CD1c-positive myeloid dendritic cell (primary cell): ENCODE results near the gene UBAC2.

ENCODE experiments used
- DNase-seq: peaks from one replicate; pipeline ENCODE4 v3.0.0-alpha.2; 2016; ENCODE audit errors: extremely low spot score

UBAC2 gene, protein sequence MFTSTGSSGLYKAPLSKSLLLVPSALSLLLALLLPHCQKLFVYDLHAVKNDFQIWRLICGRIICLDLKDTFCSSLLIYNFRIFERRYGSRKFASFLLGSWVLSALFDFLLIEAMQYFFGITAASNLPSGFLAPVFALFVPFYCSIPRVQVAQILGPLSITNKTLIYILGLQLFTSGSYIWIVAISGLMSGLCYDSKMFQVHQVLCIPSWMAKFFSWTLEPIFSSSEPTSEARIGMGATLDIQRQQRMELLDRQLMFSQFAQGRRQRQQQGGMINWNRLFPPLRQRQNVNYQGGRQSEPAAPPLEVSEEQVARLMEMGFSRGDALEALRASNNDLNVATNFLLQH

DNA sequence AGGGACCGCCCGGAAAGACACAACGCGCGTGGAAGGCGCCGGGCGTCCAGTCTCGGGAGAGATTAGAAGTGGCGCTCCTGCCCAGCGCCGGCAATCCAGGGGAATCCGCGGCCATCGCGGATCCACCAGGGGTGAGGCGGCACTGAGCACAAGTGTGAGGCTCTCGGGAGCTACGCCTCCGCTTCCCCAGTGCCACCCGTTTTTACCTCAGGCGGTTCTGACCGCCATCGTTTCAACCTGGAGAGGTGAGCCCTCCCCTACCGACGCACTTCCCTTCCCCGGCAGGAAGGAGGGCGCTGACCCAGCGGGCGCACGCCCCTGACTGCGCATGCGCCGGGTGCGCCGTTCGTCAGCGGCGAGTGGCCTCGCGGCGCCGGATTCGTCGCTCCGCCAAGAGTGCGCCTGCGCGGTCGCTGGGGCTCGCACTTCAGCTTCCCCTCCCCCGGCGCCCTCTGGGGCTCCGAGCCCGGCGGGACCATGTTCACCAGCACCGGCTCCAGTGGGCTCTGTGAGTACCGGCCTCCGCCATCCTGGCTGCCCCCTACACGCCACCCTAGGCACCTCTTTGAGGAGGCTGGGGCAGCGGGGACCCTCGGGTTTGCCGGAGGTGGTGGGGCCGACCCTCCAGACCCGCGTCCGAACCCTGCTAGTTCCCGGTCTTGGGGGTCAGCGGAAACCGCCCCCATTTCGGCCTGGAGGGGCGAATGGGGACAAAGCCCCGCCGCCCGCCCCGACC lies at the start of gene UBAC2:
Gene UBAC2, plus strand, starts transcription at position 423 of the 736 bp plus-strand sequence. Its CDS starts 55 bp downstream, at position 478.
- DNase-seq: peak; percentile 99

DNA sequence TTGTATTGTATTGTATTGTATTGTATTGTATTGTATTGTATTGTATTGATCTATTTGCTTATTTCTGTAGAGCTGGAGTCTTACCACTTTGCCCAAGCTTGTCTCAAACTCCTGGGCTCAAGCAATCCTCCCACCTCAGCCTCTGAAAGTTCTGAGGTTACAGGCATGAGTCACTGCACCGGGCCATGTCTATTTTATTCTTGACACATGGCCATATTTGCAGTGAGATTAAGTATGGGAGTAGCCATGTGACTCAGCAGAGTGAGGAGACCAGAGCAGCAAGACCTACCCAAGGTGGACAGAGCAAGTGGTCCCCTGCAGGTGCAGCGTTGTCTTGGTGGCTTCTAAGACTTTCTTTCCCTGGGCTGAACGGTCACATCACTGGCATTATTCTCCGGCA lies 49.1 kb upstream of the UBAC2 start:
- no peak for DNase-seq

DNA sequence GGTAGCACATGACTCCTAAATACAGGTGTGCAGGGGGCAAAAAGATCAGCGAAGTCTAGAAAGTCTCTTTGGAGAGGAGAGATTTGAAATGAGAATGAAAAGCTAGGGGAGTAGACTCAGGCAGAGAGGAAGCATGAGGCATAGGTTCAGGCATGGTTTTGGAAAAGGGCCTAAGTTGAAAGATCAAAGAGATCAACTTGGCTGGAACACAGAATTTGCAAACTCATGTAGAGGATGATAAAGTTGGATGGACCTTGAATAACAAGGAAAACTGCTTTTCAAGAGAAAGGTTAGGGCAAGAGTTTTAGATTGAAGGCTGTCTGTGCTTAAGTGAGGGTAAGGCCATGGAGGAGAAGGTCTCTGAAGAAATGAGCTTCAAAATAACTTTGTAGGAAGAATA lies 47.4 kb upstream of the UBAC2 start:
- no peak for DNase-seq

DNA sequence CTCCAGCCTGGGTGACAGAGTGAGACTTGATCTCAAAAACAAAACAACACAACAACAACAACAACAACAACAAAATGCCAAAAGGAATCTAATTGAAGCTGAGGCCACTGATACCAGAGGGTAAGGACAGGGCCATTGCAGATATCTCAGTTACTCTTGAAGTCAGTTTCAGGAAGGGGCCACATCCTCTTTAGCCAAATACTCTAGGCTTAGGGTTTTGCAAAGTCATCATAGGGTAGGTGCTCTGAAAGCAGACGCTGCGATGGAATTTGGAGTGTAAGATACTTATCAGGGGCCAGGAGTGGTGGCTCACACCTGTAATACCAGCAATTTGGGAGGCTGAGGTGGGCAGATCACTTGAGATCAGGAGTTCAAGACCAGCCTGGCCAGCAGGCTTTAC lies 46.6 kb upstream of the UBAC2 start:
- peak; percentile 42 for DNase-seq

DNA sequence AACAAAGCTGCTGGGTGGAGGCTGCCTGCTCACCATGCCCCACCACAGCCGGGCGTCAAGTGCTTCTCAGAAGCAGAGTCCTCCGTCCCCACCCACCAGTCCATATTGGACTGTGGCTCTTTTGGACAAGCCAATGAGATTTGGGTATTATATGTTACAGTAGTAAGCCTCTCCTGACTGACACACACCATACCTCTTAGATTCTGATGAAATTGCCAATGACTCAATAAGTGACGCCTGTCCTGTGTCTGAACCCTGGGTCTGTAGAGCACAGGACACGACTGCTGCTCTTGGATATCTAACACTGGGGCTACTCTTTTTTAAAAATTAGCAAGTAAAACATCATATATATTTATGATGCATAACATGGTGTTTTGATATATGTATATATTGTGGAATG lies 44.8 kb upstream of the UBAC2 start:
- DNase-seq: no peak

DNA sequence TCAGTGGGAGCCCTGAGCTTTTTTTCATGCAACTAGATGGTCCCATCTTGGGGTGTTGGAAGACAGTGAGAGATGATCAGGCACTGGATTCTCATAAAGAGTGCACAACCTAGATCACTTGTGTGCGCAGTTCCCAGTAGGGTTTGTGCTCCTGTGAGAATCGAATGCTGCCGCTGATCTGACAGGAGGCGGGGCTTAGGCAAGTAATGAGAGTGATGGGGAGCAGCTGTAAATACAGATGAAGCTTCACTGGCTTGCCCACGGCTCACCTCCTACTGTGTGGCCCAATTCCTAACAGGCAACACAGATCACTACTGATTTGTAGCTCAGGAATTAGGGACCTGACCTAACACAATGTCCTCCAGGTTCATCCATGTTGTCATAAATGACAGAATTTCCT lies 43.6 kb upstream of the UBAC2 start:
- DNase-seq: no peak

DNA sequence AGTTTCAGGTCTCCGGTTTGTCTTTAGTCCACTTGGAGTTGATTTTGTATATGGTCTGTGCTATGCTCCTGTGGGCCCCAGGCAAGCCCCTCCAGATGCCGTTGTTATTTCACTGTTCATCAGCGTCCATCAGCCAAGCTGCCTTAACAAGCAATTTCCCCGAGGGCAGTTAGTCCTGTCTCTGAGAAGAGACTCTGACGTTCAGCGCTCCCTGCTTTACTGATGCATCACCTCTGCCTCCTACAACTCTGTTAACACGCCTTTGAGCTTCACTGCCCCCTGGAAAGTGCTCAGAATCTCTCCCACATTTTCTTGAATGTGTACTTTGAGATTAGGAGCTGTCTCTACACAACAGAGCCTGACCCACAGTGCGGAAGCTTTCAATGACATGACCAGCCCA lies 41.8 kb upstream of the UBAC2 start:
- no peak for DNase-seq

DNA sequence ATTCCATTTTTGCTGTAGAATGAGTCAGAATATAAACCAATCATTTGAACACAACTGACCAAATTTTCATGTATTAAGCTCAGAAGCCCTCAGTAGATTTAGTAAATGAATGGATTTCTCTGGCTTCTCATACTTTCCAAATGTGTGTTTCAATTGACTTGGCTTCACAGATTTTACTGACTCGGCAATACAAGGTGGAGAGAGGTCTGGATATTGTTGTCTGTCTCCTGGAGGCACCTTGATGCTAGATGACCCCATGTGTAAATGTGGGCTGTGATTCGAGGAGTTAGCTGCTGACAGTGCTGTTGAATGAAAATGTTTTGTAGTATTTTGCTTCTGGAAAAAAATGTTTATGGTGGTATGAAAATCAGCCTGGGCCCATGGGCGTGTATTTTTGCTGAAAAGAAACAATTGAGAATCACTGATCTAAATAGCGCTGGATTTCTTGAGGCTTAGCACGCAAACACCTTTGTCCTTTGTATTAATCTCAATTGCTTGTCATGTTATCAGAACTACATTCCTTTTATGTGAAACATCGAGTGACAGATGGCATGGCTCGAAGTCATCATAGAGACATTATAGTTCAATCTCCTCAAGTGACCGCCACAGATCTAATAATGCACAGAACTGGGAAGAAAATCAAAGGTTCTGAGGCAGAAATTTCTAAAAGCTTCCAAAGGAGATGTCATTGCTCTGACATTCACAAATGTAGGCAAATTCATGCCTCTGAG lies 41.2 kb upstream of the UBAC2 start:
- no peak for DNase-seq

DNA sequence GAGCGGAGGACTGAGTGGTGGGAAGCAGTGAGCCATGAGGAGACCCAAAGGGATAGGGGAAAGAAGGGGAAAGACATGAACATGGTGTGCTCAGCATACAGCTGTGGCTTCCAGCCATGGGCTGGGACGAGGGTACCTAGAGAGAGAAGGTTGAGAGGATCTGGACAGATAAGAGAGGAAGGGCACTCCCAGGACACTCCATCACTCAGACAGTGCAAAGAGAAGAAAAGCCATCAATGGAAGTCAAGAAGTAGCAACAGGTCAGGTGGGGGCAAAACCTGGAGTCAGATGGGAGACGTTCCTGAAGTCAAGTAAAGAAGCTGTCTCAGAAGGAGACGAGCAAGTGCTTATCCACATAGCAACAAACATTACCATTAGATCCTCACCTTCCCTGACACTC lies 40.2 kb upstream of the UBAC2 start:
- no peak for DNase-seq

DNA sequence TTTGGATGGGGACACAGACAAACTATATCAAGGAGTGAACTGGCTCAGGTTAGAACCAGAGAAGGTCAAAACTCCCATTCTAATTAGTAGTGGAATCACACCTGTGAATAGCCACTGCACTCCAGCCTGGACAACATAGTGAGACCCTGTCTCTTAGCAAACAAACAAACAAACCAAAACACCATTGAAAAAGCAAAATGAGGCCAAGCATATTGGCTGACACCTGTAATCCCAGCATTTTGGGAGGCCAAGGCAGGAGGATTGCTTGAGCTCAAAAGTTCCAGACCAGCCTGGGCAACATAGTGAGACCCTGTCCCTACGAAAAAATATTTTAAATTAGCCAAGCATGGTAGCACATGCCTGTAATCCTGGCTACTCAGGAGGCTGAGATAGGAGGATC lies 39.1 kb upstream of the UBAC2 start:
- DNase-seq: no peak

DNA sequence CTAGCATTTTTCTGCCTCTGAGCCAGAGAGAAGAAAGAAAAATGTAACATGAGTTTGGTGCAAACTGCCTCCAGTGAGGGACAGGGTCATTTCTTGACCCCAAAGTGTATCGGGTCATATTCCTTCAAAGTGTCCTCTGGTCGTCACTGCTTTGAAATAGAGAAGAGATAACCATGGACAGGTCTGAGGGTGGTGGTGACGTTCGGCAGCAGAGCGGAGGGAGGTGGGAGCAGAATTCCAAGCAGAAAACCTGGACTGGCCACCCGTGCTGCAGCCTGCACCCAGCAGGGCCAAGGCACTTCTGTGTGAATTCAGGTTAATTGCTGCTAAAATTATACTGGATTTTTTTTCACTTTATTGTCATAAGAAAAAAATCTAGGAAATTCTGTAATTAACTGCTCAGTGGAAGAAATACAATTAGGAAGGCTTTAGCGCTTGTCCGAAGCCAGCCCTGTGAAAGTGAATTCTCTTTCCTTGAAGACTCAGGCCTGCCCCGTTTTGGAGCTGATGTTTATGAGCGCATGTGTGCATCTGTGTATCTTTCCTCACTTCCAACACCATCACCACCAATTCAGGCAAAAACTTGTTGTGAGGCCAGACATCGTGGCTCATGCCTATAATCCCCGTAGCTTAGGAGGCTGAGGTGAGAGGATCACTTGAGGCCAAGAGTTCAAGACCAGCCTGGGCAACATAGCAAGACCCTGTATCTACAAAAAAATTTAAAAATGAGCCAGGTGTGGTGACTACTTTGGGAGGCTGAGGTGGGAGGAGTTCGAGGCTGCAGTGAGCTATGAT lies 37.9 kb upstream of the UBAC2 start:
- no peak for DNase-seq

DNA sequence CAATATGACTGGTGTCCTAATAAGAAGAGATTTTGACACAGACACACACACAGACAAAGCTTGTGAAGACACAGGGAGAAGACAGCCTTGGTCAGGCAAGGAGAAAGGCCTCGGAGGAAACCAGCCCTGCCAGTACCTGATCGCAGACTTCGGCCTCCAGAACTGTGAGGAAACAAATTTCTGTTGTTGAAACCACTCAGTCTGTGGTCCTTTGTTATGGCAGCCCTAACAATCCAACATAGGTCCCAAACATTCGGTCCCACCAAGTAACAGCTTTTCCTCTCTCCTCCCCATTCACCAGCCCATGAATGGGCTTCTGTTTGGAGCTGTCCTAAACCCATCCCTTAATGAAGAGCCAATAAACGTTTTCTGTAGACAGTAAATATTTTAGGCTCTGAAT lies 36.4 kb upstream of the UBAC2 start:
- DNase-seq: no peak

DNA sequence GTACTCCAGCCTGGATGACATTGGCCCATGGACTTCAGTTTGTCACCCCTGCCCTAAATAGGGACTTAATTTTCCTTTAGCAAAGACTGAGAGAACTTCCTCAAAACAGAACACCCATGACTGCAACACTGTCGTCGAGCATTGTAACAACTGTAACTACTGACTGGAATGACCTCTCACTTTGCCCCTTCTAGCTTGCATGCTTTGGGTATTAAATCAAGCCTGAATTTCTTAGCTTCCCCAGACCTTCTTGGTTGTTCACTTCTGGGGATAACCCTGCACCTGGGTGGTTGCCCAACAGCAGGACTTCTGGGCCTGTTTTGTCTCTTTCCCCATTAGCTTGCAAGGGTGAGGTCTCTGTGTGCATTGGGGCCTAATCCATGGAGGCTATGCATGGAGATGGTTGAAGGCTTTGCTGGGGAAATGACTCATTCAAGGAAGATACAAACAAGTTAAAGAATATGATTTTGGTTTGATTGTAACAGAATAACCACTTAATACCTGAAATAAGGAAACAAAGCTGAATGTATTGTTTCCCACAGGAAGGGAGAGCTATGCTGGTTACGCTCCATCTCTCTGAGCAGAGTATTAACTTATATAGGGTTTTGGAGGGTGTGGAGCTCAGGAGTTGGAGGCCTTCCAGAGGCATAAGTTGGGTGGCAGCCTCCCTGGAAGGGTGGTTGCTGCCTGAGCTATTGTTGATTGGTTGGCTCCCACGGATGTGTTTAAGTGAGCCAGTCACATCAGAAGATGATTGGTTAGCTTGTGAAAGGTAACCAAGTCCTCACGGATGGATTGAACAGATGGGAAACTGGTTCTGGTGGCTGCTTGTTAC lies 34.7 kb upstream of the UBAC2 start:
- no peak for DNase-seq

DNA sequence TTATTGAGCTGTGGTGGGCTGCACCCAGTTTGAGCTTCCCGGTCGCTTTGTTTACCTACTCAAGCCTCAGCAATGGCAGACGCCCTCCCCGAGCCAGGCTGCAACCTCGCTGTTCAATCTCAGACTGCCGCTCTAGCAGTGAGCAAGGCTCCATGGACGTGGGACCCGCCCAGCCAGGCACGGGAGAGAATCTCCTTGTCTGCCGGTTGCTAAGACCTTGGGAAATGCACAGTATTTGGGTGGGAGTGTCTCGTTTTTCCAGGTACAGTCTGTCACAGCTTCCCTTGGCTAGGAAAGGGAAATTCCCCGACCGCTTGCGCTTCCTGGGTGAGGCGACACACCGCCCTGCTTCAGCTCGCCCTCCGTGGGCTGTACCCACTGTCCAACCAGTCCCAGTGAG lies 27.7 kb upstream of the UBAC2 start:
- no peak for DNase-seq

DNA sequence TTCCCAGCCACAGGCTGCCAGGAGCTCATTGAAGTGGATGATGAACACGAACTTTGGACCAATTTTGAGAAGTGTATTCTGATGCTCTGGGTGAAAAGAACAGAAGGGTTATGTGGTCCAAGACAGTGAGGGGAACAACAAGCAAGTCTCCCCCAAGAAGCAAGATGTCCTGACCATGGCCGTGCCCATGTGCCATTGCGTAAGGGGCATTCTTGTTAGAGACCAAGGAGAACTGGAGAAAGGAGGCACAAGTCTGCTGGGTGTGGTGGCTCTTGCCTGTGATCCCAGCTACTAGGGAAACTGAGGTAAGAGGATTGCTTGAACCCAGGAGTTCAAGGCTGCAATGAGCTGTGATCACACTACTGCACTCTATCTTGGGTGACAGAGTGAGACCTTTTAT lies 27.0 kb upstream of the UBAC2 start:
- DNase-seq: no peak

DNA sequence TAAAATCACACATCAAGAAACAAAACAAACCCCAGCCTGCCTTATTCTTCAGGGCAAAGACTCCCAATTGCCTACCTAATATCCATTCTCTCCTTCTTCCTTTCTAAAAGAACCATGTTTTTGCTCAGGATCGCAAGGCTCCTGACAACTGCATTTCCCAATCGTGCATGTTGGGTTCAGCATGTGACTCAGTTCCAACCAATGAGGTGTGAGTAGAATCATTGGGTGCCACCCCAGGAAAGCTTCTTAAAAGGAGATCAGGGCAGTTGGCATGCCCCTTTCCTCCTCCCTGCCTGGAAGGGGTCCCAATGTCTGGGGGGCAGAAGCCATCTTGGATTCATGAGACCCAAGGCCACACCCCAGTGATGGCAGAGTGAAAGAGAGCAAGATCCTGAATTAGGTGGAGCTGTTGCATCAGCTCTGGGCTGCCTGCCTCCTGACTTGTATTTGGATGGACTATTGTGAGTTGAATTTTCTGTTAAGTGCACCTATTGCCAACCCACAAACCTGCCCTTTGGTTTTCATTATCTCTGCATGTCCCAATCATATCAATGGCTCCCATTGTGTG lies 26.0 kb upstream of the UBAC2 start:
- DNase-seq: no peak

DNA sequence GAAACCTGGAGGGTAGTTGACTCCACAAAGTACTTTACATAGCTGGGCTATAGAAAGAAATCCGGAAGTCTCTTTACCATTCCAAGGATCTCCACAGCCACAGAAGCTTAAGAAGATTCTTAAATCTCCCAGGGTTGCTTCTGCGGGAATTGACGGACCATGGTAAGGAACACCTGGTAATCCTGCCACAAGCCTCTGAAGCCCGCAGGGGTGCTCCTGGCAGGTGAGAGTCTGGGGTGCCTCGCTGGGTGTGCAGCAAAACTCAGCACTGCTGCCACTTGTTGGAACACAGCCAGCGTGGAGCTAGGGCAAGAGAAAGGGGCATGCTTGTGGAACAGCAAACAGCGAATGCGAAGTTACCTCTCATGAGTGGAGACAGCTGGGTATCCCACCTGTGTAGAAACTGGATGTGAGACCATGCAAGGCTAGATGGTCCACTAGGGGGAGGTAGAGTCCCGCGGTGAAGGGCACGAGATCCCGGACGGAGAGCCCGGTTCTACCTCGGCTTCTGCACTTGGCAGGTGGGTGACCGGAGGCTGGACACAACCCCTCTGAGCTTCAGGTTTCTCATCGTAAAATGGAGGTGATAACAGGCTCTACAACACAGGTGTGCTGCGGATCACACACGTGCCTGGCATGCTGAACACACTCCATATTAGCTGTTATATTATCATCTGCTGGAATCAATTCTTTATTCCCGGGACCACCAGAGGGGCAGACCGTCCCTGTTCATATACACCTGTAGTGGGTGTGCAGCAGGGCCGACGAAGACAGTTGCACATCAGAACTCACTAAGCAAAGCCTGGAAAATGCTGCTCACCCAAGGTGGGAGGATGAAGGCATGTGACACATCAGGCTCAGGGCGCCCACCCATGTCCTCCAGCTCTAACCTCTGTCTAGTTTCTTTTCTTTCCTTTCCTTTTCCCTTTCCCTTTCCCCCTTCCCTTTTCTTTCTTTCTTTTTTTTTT lies 24.1 kb upstream of the UBAC2 start:
- DNase-seq: peak; percentile 77

DNA sequence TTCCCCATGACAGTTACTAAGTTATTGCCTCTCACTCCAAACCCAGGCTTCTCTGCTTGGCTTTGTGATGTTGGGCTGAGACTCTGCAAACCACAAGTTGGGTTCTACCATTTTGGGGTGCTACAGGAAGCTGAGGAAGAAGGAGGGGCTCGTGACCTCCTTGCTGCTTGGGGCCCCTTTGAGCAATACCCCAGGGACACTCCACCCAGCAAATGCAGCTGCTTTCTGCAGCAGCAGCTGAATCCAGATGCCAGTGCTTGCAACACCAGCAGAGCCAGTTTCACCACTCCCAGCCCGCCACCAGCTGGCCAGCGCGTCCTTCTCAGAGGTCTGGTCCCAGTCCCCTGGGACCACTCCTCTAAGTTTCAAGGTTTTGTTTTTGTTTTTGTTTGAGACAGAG lies 22.0 kb upstream of the UBAC2 start:
- no peak for DNase-seq

DNA sequence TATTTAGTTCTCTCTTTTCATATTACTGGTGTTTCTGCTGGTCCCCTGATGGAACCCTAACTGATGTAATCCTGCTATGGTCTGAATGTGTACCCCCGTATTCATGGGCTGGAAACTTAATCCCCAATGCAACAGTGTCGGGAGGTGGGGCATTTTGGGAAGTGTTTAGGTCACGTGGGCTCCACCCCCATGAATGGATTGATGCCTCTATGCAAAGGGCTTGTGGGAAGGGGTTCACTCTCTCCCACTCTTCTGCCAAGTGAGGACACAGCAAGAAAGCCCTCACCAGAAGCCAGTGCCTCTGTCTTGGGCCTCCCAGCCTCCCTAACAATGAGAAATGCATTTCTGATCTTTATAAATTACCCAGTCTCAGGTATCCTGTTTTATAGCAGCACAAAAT lies 21.2 kb upstream of the UBAC2 start:
- DNase-seq: no peak

DNA sequence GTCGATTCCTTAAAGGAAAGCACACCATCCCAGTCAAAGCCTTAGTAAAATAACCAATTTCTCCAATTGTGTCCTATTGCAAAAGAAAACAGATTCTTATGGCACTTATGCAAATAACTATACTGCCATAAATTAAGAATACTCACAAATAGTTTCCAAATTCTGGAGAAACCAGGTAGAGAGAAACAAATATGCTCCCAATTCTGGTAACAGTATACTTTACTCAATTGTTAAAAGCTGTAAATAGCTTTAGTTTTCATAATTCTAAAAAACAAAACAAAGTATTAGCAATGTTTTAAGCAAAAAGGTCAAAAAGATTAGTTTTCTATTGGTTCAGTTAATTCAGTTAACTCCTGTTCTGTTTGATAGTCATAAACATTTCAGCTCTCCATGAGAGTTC lies 18.2 kb upstream of the UBAC2 start:
- no peak for DNase-seq
